Lung microvascular endothelial cell (primary cell): ENCODE data around the gene CTDSPL. TPM values are rescaled to one million over a fixed set of nuclear protein-coding genes. Genes with fewer than 3 reads are reported as not detected.
A peak's percentile ranks its signal among the peaks of the same experiment; 100 is the strongest.

Experiments used
- DNase-seq, 2 donors: peaks; one replicate each; pipeline versions ENCODE4 v3.0.0 to v3.0.0-alpha.2; 2010; ENCODE audit warnings: low read depth in 2 of 2
- total RNA-seq: library from RNA; depleted of rRNA; stranded (reverse); fragments of >200 nt; gene quantifications from 2 replicates; pipeline ENCODE4 v1.2.1, GENCODE V29; 2014

CTDSPL gene
- total RNA-seq, 1 donor from 2014 or later: 206 TPM

DNA sequence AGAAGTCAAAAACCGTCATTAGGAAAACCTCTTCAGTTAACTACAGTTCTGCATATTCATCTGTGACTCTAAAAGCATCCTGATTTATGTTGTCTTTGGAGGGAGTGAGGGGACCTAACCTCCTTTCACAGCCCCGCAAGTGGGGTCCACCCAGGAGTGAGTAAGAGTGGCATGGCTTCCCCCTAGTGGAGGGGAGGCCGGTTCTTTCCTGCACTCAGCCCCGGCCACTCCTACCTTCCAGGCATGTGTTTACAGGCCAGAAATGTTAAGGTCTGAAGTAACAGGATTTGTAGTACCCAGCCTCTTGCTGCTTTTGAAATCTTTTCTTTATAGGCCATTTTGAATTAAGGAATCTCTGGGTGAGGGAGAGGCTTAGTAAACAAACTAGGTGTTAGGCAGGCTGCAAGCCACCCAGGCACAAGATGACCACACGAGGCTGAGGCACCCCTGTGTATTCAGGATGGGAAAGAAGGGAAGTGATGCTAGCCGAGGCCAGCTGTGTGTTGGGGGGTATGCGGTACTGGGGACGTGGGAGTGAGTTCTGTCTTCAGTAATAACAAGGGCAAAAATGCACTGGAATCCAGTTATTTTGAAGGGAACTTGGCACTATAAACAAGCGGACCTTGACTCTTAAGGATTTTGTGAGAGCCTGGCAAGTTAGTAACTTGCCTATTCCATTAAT, 50.5 kb downstream of the CTDSPL start:
- no peak for DNase-seq

DNA sequence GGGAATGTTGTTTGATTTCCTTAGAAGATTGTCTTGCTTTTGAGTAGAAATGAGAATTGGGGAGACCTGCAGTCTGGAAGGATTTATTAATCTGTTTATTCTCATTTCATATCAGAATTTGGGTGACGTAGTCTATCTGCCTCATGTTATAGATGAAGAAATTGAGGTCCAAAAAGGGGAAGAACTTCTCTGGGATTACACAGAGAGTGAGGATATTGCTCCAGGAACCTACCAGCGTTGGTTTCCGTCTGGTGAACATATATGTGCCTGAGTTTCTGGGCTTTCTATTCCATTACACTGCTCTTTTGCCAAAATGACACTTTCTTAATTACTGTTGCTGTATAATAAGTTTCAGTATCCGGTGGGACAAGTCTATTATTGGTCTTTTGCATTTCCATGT, 51.8 kb downstream of the CTDSPL start:
- DNase-seq: no peak

DNA sequence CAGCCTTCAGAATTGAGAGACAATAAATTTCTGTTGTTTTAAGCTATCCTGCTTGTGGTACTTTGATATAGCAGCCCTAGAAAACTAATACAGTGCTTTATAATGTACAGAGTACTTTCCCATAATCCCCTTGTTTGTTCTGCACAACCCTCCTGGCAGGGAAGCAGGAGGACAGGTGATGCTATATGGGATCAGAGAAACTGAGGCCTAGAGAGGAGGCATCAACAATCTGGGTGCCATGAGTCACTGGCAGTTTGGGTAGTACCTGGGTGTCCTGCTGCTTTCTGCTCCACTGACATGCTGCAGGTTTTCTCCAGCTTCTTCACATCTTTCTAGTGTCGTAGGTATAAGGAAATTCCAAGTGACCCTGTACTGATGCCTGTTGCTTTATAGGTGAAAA, 55.0 kb downstream of the CTDSPL start:
- DNase-seq: no peak

DNA sequence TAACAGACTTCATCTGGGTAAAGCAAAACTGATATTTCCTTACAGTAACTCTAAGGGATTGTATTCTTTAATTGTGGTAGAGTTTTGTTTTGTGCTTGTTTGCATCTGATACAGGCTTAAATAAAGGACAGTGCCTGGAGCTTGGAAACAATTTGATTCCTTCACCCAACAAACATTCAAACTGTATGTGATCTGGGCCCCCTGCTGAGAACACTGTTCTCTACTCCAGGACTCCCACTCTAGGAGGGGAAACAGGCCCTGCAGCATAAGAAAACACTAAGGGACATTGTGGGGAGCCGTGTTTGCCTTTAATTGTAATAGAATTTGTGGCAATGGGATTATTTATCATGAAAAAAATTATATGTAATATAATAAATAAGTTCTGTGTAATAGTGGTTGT, 56.9 kb downstream of the CTDSPL start:
- no peak for DNase-seq

DNA sequence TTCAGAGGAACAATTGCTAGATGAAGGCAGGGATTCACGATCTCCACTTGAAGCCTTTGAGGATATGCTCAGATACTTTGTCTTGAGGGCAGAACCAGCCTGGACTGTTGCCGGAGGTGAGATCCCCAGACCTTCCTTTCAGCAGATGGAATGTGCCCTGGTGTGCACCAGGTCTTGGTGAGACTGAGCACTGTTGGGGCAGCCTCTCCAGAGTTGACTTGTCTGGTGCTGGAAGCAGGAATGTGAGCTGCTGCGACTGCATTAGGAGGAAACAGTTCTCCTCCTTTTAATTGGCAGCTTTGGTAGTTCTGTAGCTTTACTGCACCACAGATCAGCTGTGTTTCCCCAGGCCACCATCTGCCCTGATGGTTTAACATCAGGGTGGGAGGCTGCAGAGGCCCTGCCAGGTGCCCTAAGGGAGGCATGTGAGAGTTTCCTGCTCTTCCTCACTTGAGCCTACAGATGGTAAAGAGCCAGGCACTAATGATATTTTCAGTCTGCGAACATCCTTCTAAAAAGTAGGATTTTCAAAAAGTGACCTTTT, 58.5 kb downstream of the CTDSPL start:
- DNase-seq: no peak

DNA sequence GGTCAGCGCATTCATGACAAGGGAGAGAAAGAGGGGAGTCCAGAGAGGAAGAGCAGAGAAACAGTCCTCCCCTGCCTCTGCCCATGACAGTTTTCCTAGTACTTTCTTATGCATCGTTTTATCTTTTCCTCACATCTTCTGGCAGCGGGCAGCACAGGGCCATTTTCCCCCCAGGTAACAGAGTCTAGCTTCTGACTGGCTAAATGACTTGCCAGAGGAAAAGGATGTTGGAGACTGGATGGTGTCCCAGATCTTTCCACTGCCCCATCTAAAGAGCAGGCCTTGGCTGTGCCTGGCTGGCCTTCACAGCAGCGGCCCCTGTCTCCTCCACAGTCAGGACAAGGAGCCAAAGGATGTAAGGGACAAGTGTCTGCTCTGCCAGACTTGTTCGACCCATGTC, 59.3 kb downstream of the CTDSPL start:
- no peak for DNase-seq

DNA sequence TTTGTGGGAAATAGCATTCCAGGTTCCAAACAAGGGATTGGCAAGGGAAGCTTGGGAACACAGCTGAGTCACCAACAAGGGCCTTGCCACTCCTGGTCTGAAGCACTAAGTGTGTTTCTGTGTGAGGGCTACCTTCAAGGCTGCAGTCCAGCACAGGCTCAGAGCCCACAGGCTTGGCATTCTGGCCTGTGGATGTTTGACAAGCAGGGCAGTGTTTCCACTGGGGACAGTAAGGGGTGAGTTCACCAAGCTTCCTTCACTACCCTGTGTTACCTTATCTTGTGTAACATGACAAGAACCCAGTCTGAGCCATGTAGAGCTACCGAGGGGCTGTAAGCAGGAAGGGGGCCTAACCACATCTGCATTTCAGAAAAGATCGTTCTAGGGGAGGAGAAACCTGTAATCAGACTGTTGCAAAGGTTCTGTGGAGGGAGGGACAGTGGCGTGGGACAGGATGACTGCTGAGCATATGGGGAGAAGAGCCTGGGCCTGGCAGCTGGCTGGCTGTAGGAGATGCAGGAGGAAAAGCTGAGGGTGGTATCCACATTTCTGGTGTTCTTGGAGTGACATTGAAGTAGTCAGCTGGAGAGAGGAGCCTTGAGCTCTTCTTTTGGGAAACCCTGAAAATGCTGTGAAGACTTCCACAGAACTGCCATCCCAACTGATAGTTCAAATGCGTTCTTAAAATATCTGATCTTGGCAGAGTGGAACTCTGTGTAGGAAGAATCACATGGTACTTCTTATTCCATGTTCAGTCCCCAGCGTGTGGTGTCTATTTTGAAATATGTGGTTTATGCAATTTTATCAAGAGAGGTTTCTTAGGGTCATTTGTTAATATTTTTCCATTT, 61.3 kb downstream of the CTDSPL start:
- peak in 1 of 2 donors; percentile 36 for DNase-seq

DNA sequence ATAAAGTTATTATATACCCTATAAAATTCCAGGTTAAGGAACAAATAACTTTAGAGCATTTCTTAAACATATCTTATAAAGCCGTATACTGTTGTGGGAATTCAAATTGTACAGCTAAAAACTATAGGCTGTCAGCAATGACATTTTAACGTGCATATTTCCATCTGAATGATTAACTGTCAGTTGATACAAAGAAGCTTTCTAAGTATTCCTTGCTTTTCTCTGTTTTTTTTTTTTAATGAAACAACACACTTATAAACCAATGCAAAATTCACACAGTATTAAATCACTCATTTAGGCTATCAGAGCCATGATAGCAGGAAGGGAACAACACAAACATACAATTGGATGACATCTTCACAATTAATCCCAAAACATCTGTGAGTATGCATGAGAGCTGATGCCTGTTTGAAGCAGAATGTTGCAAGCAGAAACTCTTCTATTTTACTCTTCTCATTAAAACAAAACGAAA, 61.9 kb downstream of the CTDSPL start:
- DNase-seq: no peak

DNA sequence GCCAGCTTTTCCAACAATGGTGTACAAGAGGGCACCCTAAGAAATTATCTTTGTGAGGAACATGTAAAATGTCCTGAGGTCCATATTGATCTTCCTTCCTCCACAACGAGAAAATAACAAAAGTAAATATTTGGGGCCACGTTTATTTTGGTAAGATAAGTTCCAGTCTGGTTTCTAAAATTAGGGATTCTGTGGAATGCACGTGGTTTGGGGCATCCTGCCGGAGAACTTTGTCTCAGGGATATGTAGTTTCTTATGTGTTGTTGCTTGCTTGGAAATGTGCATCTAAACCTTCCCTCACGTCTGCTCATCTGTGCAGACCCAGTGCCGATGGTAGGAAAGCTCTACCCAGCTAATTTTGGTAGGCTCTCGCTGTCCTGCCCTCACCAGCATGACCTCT, 62.8 kb downstream of the CTDSPL start:
- DNase-seq: no peak

DNA sequence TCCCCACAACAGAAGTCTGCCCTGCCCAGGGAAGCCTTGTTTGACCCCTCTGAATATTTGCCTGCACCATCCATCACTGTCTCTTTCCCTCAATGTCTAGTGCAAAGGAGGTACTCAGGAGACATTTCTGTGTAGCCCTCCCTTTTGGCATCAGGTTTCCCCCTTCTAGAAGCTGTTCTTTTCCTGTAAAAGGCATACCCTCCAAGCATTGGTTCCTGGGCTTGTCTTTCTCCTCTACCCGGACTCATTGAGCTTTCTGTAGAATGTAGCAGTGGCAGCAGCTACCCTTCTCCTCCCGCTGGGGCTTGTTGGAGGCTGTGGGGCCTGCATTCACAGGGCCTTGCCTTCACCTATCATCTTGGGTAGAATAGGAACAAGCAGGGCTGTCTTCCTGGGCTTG, 63.5 kb downstream of the CTDSPL start:
- DNase-seq: no peak

DNA sequence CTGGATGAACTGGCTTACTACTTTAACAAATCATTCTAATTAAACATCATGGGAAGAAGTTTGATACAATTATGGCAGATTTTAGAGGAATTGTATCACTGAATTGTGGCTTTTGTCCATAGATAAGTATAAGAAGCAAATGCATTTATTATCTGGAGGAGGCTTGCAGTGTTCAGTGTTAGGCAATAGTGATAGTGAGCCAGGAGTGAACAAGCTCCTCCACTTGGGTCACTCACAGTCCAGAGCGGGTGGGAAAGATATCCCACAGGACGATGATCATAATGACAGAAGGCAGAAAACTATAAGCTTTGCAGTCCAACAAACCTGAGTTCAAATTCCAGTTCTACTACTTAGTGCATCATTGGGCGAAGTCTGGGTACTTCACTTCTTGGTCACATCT, 64.9 kb downstream of the CTDSPL start:
- DNase-seq: no peak

DNA sequence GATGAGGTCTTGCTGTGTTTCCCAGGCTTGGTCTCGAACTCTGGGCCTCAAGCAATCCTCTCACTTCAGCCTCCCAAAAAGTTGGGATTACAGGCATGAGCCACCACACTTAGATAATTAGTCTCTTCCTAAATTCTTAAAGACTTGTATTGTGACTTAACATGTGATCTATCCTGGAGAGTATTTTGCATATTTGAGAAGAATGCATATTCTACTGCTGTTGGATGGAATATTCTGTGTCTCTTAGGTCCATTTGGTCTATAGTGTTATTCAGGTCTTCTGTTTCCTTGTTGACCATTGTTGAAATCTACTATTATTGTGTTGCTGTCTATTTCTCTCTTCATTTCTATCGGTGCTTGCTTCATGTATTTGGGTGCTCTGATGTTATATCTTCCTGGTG, 68.8 kb downstream of the CTDSPL start:
- DNase-seq: no peak

DNA sequence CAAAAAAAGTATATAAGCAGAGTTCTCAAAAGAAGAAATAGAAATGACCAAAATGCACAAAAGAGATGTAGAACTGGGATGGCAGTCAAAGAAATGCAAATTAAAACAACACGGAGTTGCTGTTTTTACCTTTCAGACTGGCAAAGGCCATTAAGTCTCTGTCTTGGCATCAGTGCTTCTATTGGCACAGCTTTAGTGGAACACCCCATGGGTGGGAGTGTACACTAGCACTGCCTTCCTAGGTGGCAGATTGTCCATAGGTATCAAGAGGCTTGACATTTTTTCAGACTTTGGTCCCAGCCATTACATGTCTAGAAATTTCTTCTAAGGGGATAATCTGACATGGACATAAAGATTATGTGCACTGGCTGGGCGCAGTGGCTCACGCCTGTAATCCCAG, 70.8 kb downstream of the CTDSPL start:
- no peak for DNase-seq

DNA sequence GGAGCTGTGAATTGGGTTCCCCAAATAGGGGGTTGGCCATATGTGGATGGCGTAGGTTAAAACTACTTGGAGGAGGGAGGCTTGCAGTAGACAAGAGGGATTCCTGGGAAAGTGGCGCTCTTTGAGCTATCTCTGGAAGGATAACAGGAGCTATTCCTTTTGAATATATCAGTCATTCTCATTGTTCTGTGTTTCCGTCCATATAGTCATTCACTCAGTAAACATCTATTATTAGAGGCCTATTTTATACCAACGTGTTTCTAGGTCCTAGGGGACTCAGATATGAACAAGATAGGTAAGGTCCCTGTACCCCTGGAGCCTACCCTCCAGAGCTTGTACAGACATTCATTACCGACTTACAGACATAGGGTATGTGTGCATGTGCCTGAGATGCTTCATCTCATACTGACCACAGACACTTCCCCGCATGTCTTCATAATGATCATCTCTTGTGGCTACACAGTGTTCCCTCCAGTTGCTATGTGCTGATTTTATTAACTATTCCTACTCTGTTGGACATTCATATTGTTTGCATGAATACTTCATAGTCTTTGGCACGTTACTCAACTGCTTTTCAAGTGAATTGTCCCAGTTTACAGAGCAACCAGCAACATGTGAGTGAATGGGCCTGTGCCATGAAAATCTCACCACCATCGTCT, 73.1 kb downstream of the CTDSPL start:
- DNase-seq: peak; percentile 26 to 89

DNA sequence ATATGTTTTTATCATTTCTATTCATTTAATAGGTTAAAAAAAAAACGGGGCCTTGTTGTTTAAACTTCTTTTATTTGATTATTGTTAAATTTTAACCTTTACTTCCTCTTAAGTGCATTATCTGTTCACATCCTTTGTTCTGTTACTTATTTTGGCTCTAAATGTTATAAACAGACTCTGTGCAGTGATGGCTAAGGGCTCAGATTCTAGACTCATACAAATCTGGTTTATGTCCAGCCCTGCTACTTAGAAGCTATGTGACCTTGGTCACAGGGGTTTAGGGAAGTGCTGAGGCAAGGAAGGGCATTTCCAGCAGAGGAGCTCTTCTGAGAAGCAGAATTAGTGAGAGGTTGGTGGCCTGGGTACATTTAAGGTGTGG, 73.6 kb downstream of the CTDSPL start:
- DNase-seq: peak in 1 of 2 donors; percentile 49

DNA sequence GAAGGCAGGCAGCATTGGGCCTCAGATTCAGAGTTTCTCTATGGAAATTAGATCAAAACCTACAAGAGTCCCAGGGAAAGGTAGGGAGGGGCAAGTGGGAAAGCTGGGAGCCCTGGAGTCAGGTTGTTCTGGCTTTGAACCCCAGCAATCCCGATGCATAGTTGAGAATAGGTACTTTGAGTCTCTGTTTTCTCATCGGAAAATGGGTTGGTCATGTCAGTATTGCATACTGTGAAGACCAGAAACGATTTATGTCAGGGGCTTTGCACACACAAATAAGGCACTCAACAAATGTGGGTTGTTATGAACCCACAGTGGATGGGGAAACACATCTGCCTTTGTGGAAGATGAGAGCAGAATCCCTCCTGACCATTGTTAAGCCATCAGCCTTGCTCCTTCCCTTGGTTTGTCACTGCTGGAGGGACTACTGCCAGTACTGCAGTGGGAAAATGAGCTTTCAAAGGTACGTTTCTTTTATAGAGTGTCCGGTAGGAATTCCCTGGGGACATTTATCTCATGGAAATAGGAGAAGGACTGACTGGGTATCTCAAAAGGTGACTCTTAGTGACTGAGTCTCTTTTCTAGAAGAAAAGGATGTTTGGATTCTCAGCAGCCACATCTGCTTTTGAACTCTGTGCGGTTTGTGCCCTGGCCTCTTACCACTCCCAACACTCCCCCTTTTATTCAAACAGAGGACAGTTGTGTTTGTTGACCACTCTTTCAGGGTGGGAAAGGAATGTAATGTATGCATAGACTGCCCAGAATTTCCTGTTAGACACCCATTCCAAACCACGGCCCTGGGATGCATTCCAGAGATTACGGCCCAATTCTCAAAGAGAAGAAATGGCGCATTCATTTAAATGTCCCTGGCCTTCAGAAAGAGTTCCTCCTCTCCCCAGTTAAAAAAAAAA, 74.3 kb downstream of the CTDSPL start:
- DNase-seq: peak; percentile 86 to 89

DNA sequence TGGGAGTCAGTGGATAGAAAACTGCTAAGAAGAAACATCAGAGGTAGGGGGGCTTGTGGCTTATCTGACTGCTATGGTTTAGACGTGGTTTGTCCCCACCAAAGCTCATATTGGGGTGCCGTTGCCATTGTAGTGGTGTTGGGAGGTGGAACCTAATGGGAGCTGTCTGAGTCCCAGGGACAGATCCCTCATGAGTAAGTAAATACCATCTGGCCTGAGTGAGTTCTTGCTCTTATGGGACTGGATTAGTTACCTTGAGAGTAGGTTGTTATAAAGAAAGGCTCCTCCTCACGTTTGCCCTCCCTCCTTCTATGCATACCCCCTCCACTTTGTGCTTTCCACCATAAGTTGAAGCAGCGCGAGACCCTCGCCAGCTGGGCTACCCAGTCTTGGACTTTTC, 75.5 kb downstream of the CTDSPL start:
- DNase-seq: no peak

DNA sequence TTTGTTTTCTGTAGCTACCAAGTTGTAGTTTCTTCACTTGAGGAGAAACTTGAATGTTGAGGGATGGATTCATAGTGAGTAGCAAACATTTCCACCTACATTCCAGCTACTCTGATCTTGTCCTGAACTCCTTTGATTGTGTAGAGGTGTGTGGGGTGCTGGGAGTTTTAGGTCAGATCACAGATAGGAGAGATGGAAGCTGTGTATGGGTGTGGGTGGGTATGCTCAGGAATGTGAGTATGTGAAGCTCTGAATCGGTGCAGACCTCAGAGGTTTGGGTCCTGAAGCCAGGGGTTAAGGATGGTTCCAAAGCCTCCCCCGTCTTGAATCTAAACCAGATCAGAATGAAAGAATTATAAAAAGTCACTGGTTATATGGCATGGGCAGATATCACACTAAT, 76.3 kb downstream of the CTDSPL start:
- DNase-seq: no peak

DNA sequence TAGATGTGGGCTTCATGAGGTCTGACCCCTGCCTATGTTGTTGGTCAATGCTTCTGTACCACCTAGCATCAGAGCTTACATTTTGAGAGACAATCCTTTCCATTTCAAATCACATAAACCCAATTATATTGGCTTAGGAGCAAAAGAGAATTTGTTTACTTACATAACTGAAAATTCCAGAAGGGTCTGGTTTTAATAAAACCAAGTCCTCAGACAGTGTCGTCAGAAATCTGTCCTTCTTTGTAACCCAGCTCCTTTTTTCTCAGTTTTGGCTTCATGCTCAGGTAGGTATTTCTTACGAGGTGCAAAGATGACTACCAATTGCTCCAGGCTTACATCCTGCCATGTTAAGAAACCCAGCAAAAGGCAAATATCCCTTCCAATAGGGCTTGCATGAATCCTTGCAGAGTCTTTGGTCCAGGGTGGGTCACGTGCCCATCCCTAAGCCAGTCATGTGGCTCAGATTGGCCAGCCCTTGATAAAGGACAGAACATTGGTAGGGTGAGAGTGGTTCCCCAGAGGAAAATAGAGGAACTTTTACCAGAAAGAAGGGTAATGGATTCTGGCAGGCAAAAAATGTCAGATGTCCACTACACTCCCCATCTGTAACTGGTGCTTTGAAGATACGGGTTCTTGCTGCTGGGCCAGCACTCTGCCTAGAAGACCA, 78.7 kb downstream of the CTDSPL start:
- DNase-seq: no peak
